H9 (cell line): ENCODE results near the gene NFE2L3. TPM values are rescaled to one million over a fixed set of nuclear protein-coding genes. Genes with fewer than 3 reads are reported as not detected.
A peak's percentile ranks its signal among the peaks of the same experiment; 100 is the strongest.

Experiments
- DNase-seq: peaks from one replicate; pipeline ENCODE4 v3.0.0-alpha.2; 2017
- H2AFZ ChIP-seq: one replicate; pipeline ENCODE4 v1.6.1; 2013; ENCODE audit warnings: mild to moderate bottlenecking, low read length, control low read depth, moderate library complexity
- H2AK5ac ChIP-seq: 2 replicates; pipeline ENCODE4 v1.6.1; 2013; ENCODE audit warnings: low read length, control low read depth, mixed read lengths; ENCODE audit not compliant: insufficient read length
- H2BK120ac ChIP-seq: one replicate; pipeline ENCODE4 v1.6.1; 2013; ENCODE audit warnings: low read depth, mild to moderate bottlenecking, low read length, control low read depth, inconsistent platforms; ENCODE audit not compliant: poor library complexity, severe bottlenecking
- H2BK12ac ChIP-seq: 2 replicates; pipeline ENCODE4 v1.6.1; 2013; ENCODE audit warnings: low read length, control low read depth, mixed read lengths, low read depth; ENCODE audit not compliant: insufficient read length
- H2BK15ac ChIP-seq: 2 replicates; pipeline ENCODE4 v1.6.1; 2013; ENCODE audit warnings: low read depth, low read length, control low read depth
- H2BK20ac ChIP-seq: one replicate; pipeline ENCODE4 v1.6.1; 2013; ENCODE audit warnings: low read depth, mild to moderate bottlenecking, low read length, control low read depth, inconsistent platforms; ENCODE audit not compliant: poor library complexity, severe bottlenecking
- H2BK5ac ChIP-seq: 2 replicates; pipeline ENCODE4 v1.6.1; 2013; ENCODE audit warnings: low read length, control low read depth, mixed read lengths; ENCODE audit not compliant: insufficient read length
- H3K14ac ChIP-seq: 2 replicates; pipeline ENCODE4 v1.6.1; 2013; ENCODE audit warnings: low read length, control low read depth; ENCODE audit not compliant: insufficient read depth
- H3K18ac ChIP-seq: 2 replicates; pipeline ENCODE4 v1.6.1; 2013; ENCODE audit warnings: low read depth, mild to moderate bottlenecking, mixed read lengths, low read length, control low read depth; ENCODE audit not compliant: insufficient read length
- H3K23ac ChIP-seq: 2 replicates; pipeline ENCODE4 v1.6.1; 2013; ENCODE audit warnings: low read length, control low read depth, mixed read lengths, low read depth; ENCODE audit not compliant: insufficient read length
- H3K23me2 ChIP-seq: 2 replicates; pipeline ENCODE4 v1.6.1; 2013; ENCODE audit warnings: low read depth, mild to moderate bottlenecking, mixed read lengths, low read length, control low read depth; ENCODE audit not compliant: insufficient read length, poor library complexity, severe bottlenecking
- H3K27ac ChIP-seq: 2 replicates; pipeline ENCODE4 v1.5.1; 2013; ENCODE audit warnings: low read length, control low read depth, mixed read lengths, low read depth; ENCODE audit not compliant: insufficient read length
- H3K27me3 ChIP-seq: 2 replicates; pipeline ENCODE4 v1.6.1; 2013; ENCODE audit warnings: low read length, control low read depth, inconsistent platforms; ENCODE audit not compliant: insufficient read depth
- H3K4ac ChIP-seq: 2 replicates; pipeline ENCODE4 v1.6.1; 2013; ENCODE audit warnings: low read depth, mild to moderate bottlenecking, control low read depth, inconsistent platforms, low read length, moderate library complexity
- H3K4me1 ChIP-seq: 2 replicates; pipeline ENCODE4 v1.6.1; 2013; ENCODE audit warnings: low read length, control low read depth, inconsistent platforms; ENCODE audit not compliant: insufficient read depth
- H3K4me2 ChIP-seq: 2 replicates; pipeline ENCODE4 v1.6.1; 2013; ENCODE audit warnings: low read length, control low read depth, mixed read lengths; ENCODE audit not compliant: insufficient read length, insufficient read depth
- H3K56ac ChIP-seq: 2 replicates; pipeline ENCODE4 v1.6.1; 2013; ENCODE audit warnings: low read depth, mild to moderate bottlenecking, mixed read lengths, low read length, control low read depth; ENCODE audit not compliant: insufficient read length
- H3K79me1 ChIP-seq: 2 replicates; pipeline ENCODE4 v1.6.1; 2013; ENCODE audit warnings: low read depth, mild to moderate bottlenecking, moderate library complexity, low read length, control low read depth, inconsistent platforms; ENCODE audit not compliant: insufficient read depth, poor library complexity, severe bottlenecking
- H3K79me2 ChIP-seq: 2 replicates; pipeline ENCODE4 v1.6.1; 2013; ENCODE audit warnings: low read length, control low read depth, inconsistent platforms; ENCODE audit not compliant: insufficient read depth
- H3K9ac ChIP-seq: 2 replicates; pipeline ENCODE4 v1.6.1; 2013; ENCODE audit warnings: low read length, control low read depth, mixed read lengths; ENCODE audit not compliant: insufficient read length; ENCODE audit errors: extremely low read depth
- H3K9me3 ChIP-seq: one replicate; pipeline ENCODE4 v1.6.1; 2013; ENCODE audit warnings: low read depth, low read length, inconsistent platforms; ENCODE audit not compliant: control insufficient read depth
- H3T11ph ChIP-seq: one replicate; pipeline ENCODE4 v1.6.1; 2013; ENCODE audit warnings: mild to moderate bottlenecking, low read length, control low read depth, inconsistent platforms
- H4K20me1 ChIP-seq: one replicate; pipeline ENCODE4 v1.6.1; 2013; ENCODE audit not compliant: control insufficient read depth, insufficient read length, insufficient read depth
- H4K5ac ChIP-seq: 2 replicates; pipeline ENCODE4 v1.6.1; 2013; ENCODE audit warnings: low read depth, mild to moderate bottlenecking, mixed read lengths, low read length, control low read depth; ENCODE audit not compliant: insufficient read length
- H4K8ac ChIP-seq: replicated peaks from 2 replicates; pipeline ENCODE4 v1.6.1; 2013; ENCODE audit warnings: low read length, control low read depth, mixed read lengths, low read depth; ENCODE audit not compliant: insufficient read length
- H4K91ac ChIP-seq: 2 replicates; pipeline ENCODE4 v1.6.1; 2013; ENCODE audit warnings: low read depth, mild to moderate bottlenecking, moderate library complexity, mixed read lengths, low read length, control low read depth; ENCODE audit not compliant: insufficient read length
- H3K27ac Mint-ChIP-seq, 3 experiments: 2 replicates in 2 of 3; 3 replicates in 1 of 3; pipeline ENCODE4 v1.8.0; 2020 to 2021; ENCODE audit warnings: mixed read lengths in 3 of 3, mild to moderate bottlenecking in 1 of 3, moderate library complexity in 1 of 3
- H3K27me3 Mint-ChIP-seq: 2 replicates; pipeline ENCODE4 v1.8.0; 2021; ENCODE audit warnings: low read depth, mild to moderate bottlenecking, moderate library complexity, mixed read lengths
- H3K36me3 Mint-ChIP-seq, 3 experiments: 2 replicates in 2 of 3; 3 replicates in 1 of 3; pipeline ENCODE4 v1.8.0; 2020 to 2021; ENCODE audit warnings: low read depth in 3 of 3, mixed read lengths in 3 of 3; ENCODE audit not compliant: insufficient read depth in 1 of 3
- H3K4me1 Mint-ChIP-seq, 2 experiments: 2 replicates each; pipeline ENCODE4 v1.8.0; 2020; ENCODE audit warnings: mixed read lengths in 2 of 2
- H3K4me3 Mint-ChIP-seq, 2 experiments: 2 replicates in 1 of 2; 3 replicates in 1 of 2; pipeline ENCODE4 v1.8.0; 2020 to 2021; ENCODE audit warnings: mild to moderate bottlenecking in 2 of 2, mixed read lengths in 2 of 2, moderate library complexity in 1 of 2
- H3K9me3 Mint-ChIP-seq, 2 experiments: 2 replicates in 1 of 2; 3 replicates in 1 of 2; pipeline ENCODE4 v1.8.0; 2020; ENCODE audit warnings: mild to moderate bottlenecking in 2 of 2, mixed read lengths in 2 of 2, moderate library complexity in 1 of 2
- CTCF ChIP-seq: fragments of 200-600 bp; sonication (generic); conservative IDR thresholded peaks from 3 replicates; pipeline ENCODE4 v1.8.0; 2021; ENCODE audit warnings: antibody characterized with exemption, mild to moderate bottlenecking
- WGBS: extraction: QIAGEN DNeasy Blood & Tissue Kit; methylation state at CpG from one replicate; pipeline ENCODE4 v1.1.7; 2013; ENCODE audit warnings: missing lambda C conversion rate, low lambda C conversion rate, mixed read lengths; ENCODE audit not compliant: insufficient read length; ENCODE audit errors: extremely low coverage; 5-methylcytosine and 5-hydroxymethylcytosine counted together
- total RNA-seq: library from RNA; stranded (reverse); gene quantifications from 2 replicates; pipeline ENCODE4 v1.2.1, GENCODE V29; 2021

Gene NFE2L3
- total RNA-seq, 1 experiment from 2014 or later, result 46.9 TPM

- H3K23ac ChIP-seq, result no peak overlapping the region
- no peak overlapping the region for H2BK5ac ChIP-seq
- peak overlapping the region in 2 of 3 experiments; percentile 20 to 57; a peak in 2 of 7 replicates for H3K27ac Mint-ChIP-seq
- no peak for DNase-seq
- no peaks in the 10 kb centered on the region for H4K20me1 ChIP-seq
- TF ChIP-seq CTCF, result no peak
- no peaks in the 10 kb centered on the region for H3K27me3 ChIP-seq
- H3K9ac ChIP-seq, result no peak overlapping the region
- peaks cover 10 to 13% of the 10 kb centered on the region in 2 experiments for H3K9me3 Mint-ChIP-seq
- no peak overlapping the region for H3K18ac ChIP-seq
- H3K36me3 Mint-ChIP-seq, result peaks cover 23 to 50% (median 45%) of the 10 kb centered on the region in 3 experiments
- H4K91ac ChIP-seq, result no peak overlapping the region
- peaks cover 6 to 15% of the 10 kb centered on the region in 2 experiments; a peak in 3 of 4 replicates for H3K4me1 Mint-ChIP-seq
- no peak overlapping the region for H4K5ac ChIP-seq
- no peak overlapping the region for H2BK12ac ChIP-seq
- no peak overlapping the region for H2BK120ac ChIP-seq
- WGBS, result no CpG with 5 or more reads among the region's 8 CpGs
- H3K79me2 ChIP-seq, result no peaks in the 10 kb centered on the region; the same call in 1 of the 2 replicates
- H3T11ph ChIP-seq, result no peak overlapping the region
- no peaks in the 10 kb centered on the region for H3K9me3 ChIP-seq
- no peak overlapping the region for H3K4me2 ChIP-seq
- H3K27me3 Mint-ChIP-seq, result peaks cover 1% of the 10 kb centered on the region; the same call in 1 of the 2 replicates
- H2BK15ac ChIP-seq, result no peak overlapping the region
- H3K56ac ChIP-seq, result no peak overlapping the region
- no peaks in the 10 kb centered on the region; the same call in 1 of the 2 replicates for H3K4me1 ChIP-seq
- no peaks in the 10 kb centered on the region for H3K79me1 ChIP-seq
- H4K8ac ChIP-seq, result no peak overlapping the region
- H3K14ac ChIP-seq, result no peak overlapping the region
- H3K4ac ChIP-seq, result no peak overlapping the region
- H3K4me3 Mint-ChIP-seq, result no peak overlapping the region
- no peak overlapping the region for H2AK5ac ChIP-seq
- H2AFZ ChIP-seq, result no peak overlapping the region
- H2BK20ac ChIP-seq, result no peak overlapping the region
- H3K23me2 ChIP-seq, result no peaks in the 10 kb centered on the region
- no peak overlapping the region for H3K27ac ChIP-seq
Measured at GRCh38 chr7:26179826-26180497, 28.0 kb downstream of the NFE2L3 start.
